Lung (tissue), 12 donors: ENCODE measurements around the gene SPECC1L. TPM values are rescaled to one million over a fixed set of nuclear protein-coding genes. Genes with fewer than 3 reads are reported as not detected.

Experiments
- ATAC-seq: fragments of 200-7000 bp; cut with Tn5 transposase; one replicate; pipeline ENCODE4 v1.9.1; 2020; ENCODE audit warnings: moderate number of reproducible peaks; ENCODE audit not compliant: insufficient read depth, low FRiP score
- DNase-seq, 3 donors: peaks; one replicate each; pipeline ENCODE4 v3.0.0-alpha.2; 2013 to 2017
- H3K27ac ChIP-seq, 2 donors: one replicate each; pipeline ENCODE4 v1.5.1; 2013; ENCODE audit warnings: mild to moderate bottlenecking in 2 of 2, moderate library complexity in 2 of 2, control low read depth in 1 of 2, inconsistent platforms in 1 of 2, low read depth in 1 of 2, low read length in 1 of 2
- H3K27me3 ChIP-seq, 3 donors: one replicate each; pipeline ENCODE4 v1.5.1; 2013; ENCODE audit warnings: low read length in 2 of 3; ENCODE audit not compliant: control insufficient read depth in 3 of 3, insufficient read depth in 3 of 3
- H3K36me3 ChIP-seq, 4 donors: one replicate each; pipeline ENCODE4 v1.5.1; 2013; ENCODE audit warnings: low read length in 4 of 4, mild to moderate bottlenecking in 1 of 4, moderate library complexity in 1 of 4; ENCODE audit not compliant: control insufficient read depth in 4 of 4, insufficient read depth in 4 of 4
- H3K4me1 ChIP-seq, 5 donors: one replicate each; pipeline ENCODE4 v1.5.1; 2013; ENCODE audit warnings: low read length in 5 of 5, mild to moderate bottlenecking in 2 of 5, moderate library complexity in 1 of 5; ENCODE audit not compliant: control insufficient read depth in 5 of 5, insufficient read depth in 5 of 5
- H3K4me3 ChIP-seq: one replicate; pipeline ENCODE4 v1.5.1; 2013; ENCODE audit warnings: mild to moderate bottlenecking, control low read depth, moderate library complexity
- H3K9ac ChIP-seq, 2 donors: one replicate each; pipeline ENCODE4 v1.5.1; 2013; ENCODE audit warnings: low read length in 2 of 2, control low read depth in 1 of 2; ENCODE audit not compliant: insufficient read depth in 1 of 2
- H3K9me3 ChIP-seq, 4 donors: one replicate each; pipeline ENCODE4 v1.5.1; 2013; ENCODE audit warnings: low read length in 3 of 4, mild to moderate bottlenecking in 1 of 4, moderate library complexity in 1 of 4; ENCODE audit not compliant: control insufficient read depth in 4 of 4, insufficient read depth in 3 of 4
- WGBS, 2 donors: extraction: QIAGEN DNeasy Blood & Tissue Kit; methylation state at CpG; one replicate each; pipeline ENCODE4 v1.1.7; 2013; 5-methylcytosine and 5-hydroxymethylcytosine counted together
- polyA plus RNA-seq, 2 donors: library from polyadenylated mRNA; stranded (reverse); fragments of 200-250 nt; gene quantifications; one replicate each; pipeline ENCODE4 v1.2.1, GENCODE V29; 2013
- total RNA-seq, 2 donors: library from RNA; depleted of rRNA in 1 of 2; stranded (reverse); fragments of >200 nt in 1 of 2; gene quantifications; one replicate each; pipeline ENCODE4 v1.2.1, GENCODE V29; 2014 to 2021
- TF ChIP-seq, protein P1 (sequence below): IDR thresholded peaks from 2 replicates; pipeline ENCODE4 v1.5.1; 2012; ENCODE audit warnings: mild to moderate bottlenecking; ENCODE audit errors: control extremely low read depth, extremely low read depth
- donor health status: control.
- donor health status: control.
- donor health status: Bipolar disorder and iron deficiency.
- donor health status: healthy.
- donor health status: DM: yes; HTN: yes; CAD: no.

The SPECC1L gene
- total and polyA plus RNA-seq, 4 donors, result 10.4 to 83.9 (median 37.8) TPM

DNA sequence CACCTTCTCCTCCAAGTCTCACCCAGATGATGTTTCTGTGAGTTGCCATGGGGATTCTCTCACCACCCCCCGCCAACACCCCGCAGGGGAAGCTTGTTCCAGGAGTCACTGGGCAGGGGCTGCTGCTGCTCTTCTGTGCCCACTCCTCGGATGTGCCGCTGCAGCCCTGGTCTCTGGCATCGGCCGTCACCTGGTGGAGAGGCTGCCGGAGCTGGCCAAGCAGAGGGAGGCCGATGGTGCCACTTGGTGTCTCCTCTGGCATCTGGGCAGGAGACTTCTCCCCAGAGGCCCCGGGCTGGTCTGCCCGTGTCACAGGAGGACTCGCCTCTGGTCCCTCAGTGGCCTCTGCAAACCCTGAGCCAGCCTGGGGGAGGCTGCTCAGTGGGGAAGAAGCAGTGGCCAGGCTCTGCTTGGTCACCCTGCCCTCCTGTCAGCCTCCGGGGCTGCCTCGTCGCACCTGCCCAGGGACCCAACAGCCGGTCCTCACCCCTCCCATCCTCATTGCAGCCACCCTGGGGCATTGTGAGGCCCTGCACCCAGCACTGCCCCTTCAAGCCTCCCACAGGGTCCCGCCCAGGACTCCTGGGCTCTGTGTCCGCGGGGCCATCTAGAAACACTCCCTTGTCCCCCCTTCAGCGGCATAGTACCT, 156.3 kb downstream of the SPECC1L start:
- TF ChIP-seq, protein P1, sequence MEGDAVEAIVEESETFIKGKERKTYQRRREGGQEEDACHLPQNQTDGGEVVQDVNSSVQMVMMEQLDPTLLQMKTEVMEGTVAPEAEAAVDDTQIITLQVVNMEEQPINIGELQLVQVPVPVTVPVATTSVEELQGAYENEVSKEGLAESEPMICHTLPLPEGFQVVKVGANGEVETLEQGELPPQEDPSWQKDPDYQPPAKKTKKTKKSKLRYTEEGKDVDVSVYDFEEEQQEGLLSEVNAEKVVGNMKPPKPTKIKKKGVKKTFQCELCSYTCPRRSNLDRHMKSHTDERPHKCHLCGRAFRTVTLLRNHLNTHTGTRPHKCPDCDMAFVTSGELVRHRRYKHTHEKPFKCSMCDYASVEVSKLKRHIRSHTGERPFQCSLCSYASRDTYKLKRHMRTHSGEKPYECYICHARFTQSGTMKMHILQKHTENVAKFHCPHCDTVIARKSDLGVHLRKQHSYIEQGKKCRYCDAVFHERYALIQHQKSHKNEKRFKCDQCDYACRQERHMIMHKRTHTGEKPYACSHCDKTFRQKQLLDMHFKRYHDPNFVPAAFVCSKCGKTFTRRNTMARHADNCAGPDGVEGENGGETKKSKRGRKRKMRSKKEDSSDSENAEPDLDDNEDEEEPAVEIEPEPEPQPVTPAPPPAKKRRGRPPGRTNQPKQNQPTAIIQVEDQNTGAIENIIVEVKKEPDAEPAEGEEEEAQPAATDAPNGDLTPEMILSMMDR, result no peak
- H3K9ac ChIP-seq, result no peak overlapping the region
- H3K27me3 ChIP-seq, result peaks cover 0 to 15% (median 0%) of the 10 kb centered on the region in 3 donors
- H3K9me3 ChIP-seq, result no peaks in the 10 kb centered on the region
- WGBS, 2 donors, result 72 to 79% methylated on average over 14 to 19 of the region's 19 CpGs
- H3K27ac ChIP-seq, result peak overlapping the region in 1 of 2 donors; percentile 7
- peaks cover 0 to 20% (median 10%) of the 10 kb centered on the region in 5 donors for H3K4me1 ChIP-seq
- no peak for ATAC-seq
- no peak overlapping the region for H3K4me3 ChIP-seq
- no peak for DNase-seq
- no peaks in the 10 kb centered on the region for H3K36me3 ChIP-seq

DNA sequence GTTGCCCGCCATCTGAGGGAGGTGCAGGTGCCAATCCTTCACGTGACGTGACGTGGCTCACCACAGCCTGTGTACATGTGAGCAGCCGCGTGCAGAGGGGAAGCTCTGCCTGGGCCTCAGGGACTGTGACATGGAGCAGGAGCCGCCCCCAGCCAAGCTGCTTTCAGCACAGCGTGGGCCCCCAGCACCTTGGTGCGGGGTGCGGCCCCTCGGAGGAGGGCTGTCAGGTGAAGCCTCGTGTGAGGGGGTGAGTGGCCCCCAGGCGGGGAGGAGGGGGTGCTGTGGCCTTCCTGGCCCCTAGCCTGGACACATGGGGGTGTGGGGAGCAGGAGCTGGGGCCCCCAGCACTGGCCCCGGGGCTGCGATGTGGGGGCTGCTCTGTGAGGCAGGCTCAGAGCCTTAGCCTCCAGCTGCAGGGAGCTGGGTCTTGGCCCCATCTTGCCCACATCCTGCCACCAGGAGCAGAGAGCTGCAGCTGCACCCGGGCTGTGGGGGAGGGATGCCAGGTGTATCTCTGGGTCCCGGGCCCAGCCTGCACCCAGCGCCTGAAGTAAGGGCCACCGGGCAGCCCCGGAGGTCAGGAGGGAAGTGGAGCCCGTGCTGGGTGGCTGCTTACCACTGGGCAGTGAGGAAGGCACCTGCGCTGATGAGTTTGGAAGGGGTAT, 157.0 kb downstream of the SPECC1L start, which contains the start of gene ADORA2A:
ADORA2A (plus strand) TSS at position 100 of the 665 bp plus-strand sequence. CDS start 5,806 bp downstream, outside the sequence.
- Histone ChIP-seq H3K9ac (no peak within 1 kb of the TSS), H3K27me3 (peaks cover 0 to 15% (median 0%) of the 10 kb centered on the region in 3 donors), H3K9me3 (no peaks in the 10 kb centered on the region), H3K4me1 (peaks cover 0 to 25% (median 16%) of the 10 kb centered on the region in 5 donors), H3K4me3 (no peak within 1 kb of the TSS), H3K36me3 (no peaks in the 10 kb centered on the region), H3K27ac (peak within 1 kb of the TSS in 1 of 2 donors; percentile 27)
- WGBS, 2 donors, result 32 to 73% methylated on average over 21 to 22 of the region's 22 CpGs
- no peak for DNase-seq
- ATAC-seq, result no peak
- TF ChIP-seq, protein P1, result no peak

DNA sequence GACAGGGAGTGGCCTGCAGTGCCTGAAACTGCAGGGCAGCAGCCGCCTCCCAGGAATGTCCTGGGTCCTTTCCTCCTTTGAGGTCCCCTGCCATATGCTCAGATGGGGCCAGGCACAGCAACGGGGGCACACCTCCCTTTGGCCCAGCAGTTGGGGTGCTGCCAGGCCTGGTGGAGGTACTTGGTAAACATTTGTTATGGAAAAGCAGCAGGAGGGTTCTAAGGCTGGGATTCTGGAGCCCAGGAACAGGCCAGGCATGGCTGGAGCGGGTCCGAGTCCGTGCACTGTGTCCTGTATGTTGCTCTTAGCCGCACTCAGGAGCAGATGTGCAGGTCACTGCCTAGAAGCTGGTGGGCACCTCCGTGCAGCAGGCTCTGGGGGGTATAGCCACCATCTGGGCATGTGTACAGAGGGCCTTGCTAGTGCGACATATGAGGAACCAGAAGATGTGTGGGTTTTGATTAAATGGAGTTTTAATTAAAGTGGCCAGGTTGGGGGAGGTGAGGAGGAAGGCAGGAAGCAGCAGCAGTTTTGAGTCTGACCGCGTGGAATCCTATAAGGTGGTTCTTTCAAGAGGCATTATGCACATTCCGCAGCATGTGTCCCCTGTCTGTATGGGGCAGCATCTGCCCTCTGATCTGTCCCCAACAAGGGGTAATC, 158.2 kb downstream of the SPECC1L start:
- H3K27me3 ChIP-seq, result peaks cover 0 to 15% (median 0%) of the 10 kb centered on the region in 3 donors
- WGBS, 2 donors, result 53 to 55% methylated on average over 11 of the region's 11 CpGs
- no peaks in the 10 kb centered on the region for H3K9me3 ChIP-seq
- peaks cover 0 to 3% (median 0%) of the 10 kb centered on the region in 4 donors for H3K36me3 ChIP-seq
- TF ChIP-seq, protein P1, result no peak
- no peak for ATAC-seq
- DNase-seq, result no peak
- H3K9ac ChIP-seq, result no peak overlapping the region
- no peak overlapping the region for H3K4me3 ChIP-seq
- peaks cover 0 to 33% (median 28%) of the 10 kb centered on the region in 5 donors for H3K4me1 ChIP-seq
- peak overlapping the region in 1 of 2 donors; percentile 18 for H3K27ac ChIP-seq
